GM23338 (cell line): Measurements from ENCODE around the gene ZNF394.

Experiments
- CTCF ChIP-seq, 2 experiments: fragments of 200-600 bp in 1 of 2; sonication (generic) in 1 of 2; conservative IDR thresholded peaks; 2 replicates each; pipeline versions ENCODE4 v1.5.1 to v1.6.1; 2016 to 2017; ENCODE audit warnings: antibody characterized with exemption in 2 of 2, low read depth in 2 of 2, mild to moderate bottlenecking in 2 of 2, moderate library complexity in 1 of 2
- REST ChIP-seq: IDR thresholded peaks from one replicate; pipeline ENCODE4 v1.6.1; 2018; ENCODE audit warnings: antibody characterized with exemption; ENCODE audit not compliant: unreplicated experiment

DNA sequence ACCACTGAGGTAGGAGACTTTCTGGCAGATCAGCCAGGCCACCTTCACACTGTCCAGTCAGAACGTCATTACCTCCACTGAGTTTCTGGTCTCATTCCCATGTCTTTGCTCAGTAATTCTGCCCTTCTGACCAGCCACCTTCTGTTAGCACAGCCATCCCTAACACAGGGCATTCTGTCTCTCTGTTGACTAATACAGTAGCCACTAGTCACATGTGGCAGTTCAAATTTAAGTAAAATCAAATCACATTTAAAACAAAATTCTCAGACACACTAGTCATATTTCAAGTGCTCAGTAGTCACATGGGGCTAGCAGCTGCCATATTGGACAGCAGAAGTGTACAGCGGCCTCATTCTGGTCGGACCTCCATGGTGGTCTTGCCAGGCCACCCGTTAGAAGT is 54.0 kb downstream of the ZNF394 start:
- TF ChIP-seq CTCF (conservative IDR thresholded peaks at IDR 0.05; ENCODE audit: low read depth in 2 of 2) (no peak), REST (no peak)
